Stimulated activated CD4-positive, alpha-beta T cell treated with anti-CD3 and anti-CD28 coated beads, Interleukin-12 subunit alpha, Interleukin-12 subunit beta, amount 100 ng/mL, for 24 hours (primary cell): ENCODE measurements around the gene HSPB2.
"Not testable (repeated sequence)": the region's sequence is repeated elsewhere in the genome, so short reads cannot be mapped to it uniquely, and the experiment has no call there.

Experiments
- DNase-seq, 2 experiments: peaks; one replicate each; pipeline ENCODE4 v3.0.0-alpha.2; 2020; ENCODE audit warnings: low read depth in 2 of 2

Gene HSPB2

GRCh38 chr11:111913997-111914396, 1.5 kb downstream of the HSPB2 start:
- DNase-seq: no peak

DNA sequence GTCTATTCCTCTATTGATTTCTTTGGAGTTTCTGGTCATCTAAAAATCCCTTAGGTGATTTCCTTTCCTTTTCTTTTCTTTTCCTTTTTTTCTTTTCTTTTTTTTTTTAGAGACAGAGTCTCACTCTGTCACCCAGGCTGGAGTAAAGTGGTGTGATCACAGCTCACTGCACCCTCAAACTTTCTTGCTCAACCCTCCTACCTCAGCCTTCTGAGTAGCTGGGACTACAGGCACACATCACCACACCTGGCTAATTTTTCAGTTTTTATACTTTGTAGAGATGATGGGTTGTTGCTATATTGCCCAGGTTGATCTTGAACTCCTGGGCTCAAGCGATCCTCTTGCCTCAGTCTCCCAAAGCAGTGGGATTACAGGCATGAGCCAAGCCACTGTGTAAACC, 4.2 kb downstream of the HSPB2 start:
- no peak for DNase-seq

DNA sequence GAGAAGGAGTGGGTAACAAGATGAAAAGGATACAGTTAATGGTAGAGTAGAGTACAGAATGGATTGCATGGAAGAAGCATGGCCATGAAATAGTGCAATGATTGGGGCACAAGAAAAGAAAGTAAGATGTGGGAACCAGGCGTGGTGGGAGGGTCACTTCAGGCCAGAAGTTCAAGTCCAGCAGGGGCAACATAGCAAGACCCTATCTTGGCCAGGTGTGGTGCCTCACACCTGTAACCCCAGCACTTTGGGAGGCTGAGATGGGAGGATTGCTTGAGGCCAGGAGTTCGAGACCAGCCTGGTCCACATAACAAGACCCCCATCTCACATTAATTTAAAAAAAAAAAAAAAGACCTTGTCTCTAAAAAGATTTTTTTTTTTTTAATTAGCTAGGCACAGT, 4.8 kb downstream of the HSPB2 start:
- DNase-seq: no peak

DNA sequence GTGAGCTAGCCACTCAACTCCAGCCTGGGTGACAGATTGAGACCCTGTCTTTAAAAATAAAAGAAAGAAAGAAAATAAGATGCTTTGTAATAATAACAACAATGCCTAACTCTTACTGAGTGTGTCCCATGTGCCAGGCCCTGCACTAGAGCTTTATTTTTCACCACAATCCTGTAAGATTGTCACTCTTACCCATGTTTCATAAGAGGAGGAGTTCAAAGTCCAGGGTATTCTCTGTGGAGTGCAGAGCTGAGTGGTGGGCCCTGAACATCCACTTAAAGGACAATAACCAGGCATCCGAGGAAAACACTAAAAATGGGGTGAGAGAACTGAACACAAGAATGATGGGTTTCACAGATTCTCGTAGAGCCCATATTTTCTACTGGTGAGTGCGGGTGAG, 5.3 kb downstream of the HSPB2 start:
- DNase-seq: no peak

DNA sequence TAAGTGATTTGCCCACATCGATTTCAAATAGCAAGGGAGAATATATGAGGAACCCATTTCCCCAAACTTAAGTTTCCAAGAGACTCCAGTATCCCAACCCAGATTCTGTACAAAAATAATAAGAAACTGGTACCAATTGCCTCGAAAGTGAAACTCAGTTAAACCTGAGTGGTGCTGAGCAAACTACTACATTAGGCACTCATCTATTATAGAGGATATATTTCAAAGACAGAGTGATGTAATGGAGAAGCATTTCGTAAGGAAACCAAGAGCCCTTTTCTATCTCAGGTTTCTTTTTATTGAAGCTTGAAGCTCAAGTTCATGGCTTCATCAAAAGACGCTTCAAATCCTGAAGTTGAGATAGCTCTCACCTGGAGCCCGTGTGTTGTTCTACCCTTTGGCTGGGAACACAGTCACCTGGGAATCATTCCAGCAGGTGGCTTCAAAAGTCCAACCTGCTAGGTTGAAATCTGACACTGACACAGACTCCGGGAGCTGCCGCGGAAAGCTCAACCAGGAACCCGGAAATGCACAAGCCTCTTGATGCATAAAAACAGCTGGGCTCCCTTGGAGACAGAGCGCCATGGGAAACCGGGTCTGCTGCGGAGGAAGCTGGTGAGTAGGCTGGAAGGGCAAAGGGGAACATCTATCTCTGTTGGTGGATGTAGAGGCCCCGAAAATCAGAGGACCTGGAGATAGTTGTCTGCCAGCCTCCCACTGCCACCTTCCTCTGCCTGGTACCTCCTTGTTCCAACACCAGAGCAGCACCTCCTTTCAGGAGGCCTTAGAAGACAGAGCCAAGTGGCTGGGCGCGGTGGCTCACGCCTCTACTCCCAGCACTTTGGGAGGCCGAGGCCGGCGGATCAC, 6.1 kb downstream of the HSPB2 start, which contains the start of gene C11orf52:
TSS of gene C11orf52 (plus strand) at position 524 of the 867 bp plus-strand sequence. CDS start at position 584, 60 bp downstream.
- DNase-seq: no peak

GRCh38 chr11:111920908-111921307, 8.4 kb downstream of the HSPB2 start:
- DNase-seq: no peak

GRCh38 chr11:111921541-111922230, 9.2 kb downstream of the HSPB2 start:
- no peak for DNase-seq

DNA sequence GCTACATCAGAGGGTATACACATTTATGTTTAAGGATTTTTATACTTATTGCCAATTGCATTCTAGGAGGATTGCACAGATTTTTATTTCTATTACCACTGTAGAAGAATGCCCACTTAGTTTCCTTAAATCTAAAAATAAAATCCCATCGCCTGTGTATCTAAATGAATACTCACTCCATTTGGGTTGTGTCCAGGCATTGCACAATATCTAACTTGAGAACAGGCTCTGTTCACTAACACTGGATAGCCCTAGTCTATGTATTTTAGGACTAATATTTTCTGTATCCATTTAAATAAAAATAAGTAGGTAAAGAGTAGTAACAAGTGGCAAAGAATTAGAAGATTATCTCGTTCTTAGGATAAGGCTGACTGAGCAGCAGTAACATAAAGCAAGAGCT, 10.3 kb downstream of the HSPB2 start:
- no peak for DNase-seq

DNA sequence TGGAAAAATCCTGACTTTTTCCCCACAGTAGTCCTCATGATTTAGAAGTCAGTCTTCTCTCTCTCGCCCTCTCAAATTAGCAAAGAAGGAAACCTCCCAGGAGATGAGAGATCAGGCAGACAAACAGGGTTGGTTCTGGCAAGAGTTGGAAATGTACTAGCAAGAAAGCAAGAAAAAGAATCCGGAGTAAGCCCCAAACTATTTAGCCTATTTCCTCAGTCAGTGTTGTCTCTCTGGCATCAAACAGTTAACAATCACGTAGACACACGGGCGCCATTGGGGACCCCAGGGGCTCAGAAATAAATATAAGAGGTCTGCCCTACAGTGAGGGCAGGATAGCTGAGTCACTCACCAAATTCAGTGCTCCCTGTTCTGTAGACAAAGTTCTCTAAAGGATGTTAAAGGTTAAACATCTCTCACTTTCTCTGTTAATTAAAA, 10.8 kb downstream of the HSPB2 start:
- DNase-seq: no peak

DNA sequence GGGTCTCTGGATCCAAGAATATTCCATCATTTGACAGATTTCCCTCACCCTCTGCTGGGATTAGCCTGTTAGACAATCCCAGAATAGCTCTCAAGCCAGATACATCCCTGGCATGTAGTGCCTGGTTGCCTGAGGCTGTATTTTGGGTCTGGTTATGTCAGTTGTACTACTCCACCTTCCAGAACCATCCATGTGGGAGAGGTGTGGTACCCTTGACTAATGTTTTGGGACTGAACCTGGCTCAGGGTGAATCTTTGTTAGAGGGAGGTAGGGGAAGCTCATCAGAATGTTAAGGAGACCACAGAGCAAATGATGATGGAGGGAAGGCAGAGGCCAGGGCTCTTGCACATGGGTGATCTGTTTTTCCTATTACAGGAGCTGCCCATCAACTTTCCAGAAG, 11.4 kb downstream of the HSPB2 start:
- DNase-seq: no peak

- no peak for DNase-seq
Observed at GRCh38 chr11:111925953-111926352, 13.4 kb downstream of the HSPB2 start.

- peak; percentile 88 to 92 for DNase-seq
Observed at GRCh38 chr11:111926505-111927391, 14.2 kb downstream of the HSPB2 start.

DNA sequence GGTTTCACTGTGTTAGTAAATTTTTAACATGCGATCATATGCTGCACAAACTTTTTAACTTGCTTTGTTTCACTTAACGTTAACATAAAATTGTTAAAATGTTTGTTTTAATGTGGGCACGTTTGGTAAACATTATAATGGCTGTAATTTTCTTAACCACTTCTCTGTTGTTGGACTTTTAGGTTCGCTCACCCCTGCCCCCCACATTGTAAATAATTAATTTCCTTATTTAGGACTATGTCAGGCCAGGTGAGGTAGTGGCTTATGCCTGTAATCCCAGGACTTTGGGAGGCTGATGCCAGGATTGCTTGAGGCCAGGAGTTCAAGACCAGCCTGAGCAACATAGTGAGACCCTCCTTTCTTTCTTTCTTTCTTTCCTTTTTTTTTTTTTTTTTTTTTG, 17.9 kb downstream of the HSPB2 start:
- no peak for DNase-seq

GRCh38 chr11:111932611-111932950, 20.0 kb downstream of the HSPB2 start:
- no peak for DNase-seq

- DNase-seq: not testable (repeated sequence)
Observed at GRCh38 chr11:111933176-111933575, 20.6 kb downstream of the HSPB2 start.

GRCh38 chr11:111933872-111934271, 21.3 kb downstream of the HSPB2 start:
- no peak for DNase-seq

DNA sequence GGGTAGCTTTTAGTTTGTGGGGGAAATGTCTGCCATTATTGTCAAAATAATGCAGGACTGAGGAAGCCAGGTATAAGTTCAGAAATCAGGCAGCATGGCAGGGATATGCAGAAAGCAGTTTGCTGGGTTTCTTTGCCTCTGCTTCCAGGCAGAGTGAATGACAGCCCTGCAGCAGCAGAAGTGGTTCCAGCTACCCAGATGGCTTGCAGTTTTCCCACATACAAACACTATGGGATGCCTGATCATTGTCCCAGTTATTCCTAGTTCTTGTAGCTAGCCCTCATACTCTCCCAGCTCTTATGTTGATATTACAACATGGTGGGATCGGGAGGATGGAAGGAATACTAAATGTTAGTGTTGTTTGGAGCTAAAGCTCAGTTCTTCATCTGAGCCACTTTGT, 21.8 kb downstream of the HSPB2 start:
- no peak for DNase-seq

DNA sequence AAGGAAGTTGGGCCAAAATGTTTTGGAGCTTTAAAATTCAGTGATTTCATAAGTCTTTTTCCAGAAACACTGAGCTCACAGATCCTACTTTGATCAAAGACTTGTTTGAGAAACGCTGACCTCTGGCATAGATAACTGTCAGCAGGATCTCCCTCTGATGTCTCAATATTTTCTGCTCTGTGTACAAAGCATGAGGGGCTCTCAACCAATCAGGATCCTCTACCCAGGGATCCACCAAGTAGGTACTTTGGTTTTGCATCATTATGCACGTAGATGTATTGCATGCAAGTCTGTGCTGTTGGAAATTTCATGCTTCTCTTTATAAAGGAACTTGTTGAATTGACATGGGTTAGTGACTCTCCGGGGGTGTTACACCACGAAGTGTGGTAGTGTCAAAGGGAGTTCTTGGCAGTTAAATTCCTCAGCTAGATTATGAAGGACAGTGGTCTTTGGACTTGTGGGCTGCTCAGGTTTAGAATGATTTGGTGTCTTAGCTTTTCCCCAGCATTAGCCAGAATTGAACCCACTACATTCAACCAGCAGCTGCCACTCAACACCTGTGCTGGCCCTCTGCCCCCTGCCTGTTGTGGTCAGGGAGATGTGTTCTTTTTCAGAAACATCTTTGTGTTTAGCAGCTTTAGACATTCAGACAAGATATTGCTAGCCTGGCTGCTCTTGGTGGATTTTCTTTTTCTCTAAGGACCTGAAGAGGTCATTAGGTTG, 22.9 kb downstream of the HSPB2 start:
- no peak for DNase-seq

GRCh38 chr11:111936040-111936540, 23.6 kb downstream of the HSPB2 start:
- DNase-seq: no peak

DNA sequence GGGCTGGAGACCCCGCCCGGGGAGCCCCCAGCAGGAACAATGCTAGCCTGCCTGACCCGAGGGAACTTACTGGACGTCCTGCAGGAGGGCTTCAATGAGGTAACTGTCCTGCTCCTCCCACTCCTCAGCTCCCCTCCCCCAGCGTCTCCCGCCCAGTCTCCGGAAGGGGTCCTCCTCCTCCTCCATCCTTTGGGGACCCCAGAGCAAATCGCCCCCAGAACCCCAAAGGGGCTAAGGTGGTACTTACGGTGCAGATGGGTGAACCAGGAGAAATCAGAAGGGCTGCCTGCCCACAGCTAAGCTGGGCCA, 24.9 kb downstream of the HSPB2 start:
- no peak for DNase-seq

GRCh38 chr11:111937844-111938243, 25.3 kb downstream of the HSPB2 start:
- no peak for DNase-seq
